ENCODE measurements around the gene ZNF326. TPM values are rescaled to one million over a fixed set of nuclear protein-coding genes. Genes with fewer than 3 reads are reported as not detected.

The ZNF326 gene
- total and polyA plus RNA-seq, 8 donors, result 12.7 to 96.4 (median 73.5) TPM

- intact Hi-C loops (cut with DNase I), result loop anchor here (5.0 to 10.0 kb wide), 3 partner anchors 181 to 354 kb away; partner anchors contain the start of gene LRRC8C (in 1 of the 2)
- H3K27ac ChIP-seq, result no peak overlapping the region
- no peaks in the 10 kb centered on the region for H3K9me3 ChIP-seq
- no peaks in the 10 kb centered on the region for H3K27me3 ChIP-seq
- peak; percentile 32 for ATAC-seq
- no peak for TF ChIP-seq CTCF (IDR thresholded peaks at IDR 0.05)
- DNase-seq, result no peak
- no peaks in the 10 kb centered on the region for H3K36me3 ChIP-seq
- H3K4me1 ChIP-seq, result no peaks in the 10 kb centered on the region
- no peak overlapping the region for H3K4me3 ChIP-seq
Measured at GRCh38 chr1:89986020-89986419, 8.9 kb upstream of the ZNF326 start.

- ATAC-seq (peak; percentile 99), DNase-seq (peak in 2 of 4 donors; percentile 55 to 82)
- no peaks in the 10 kb centered on the region for H3K4me1 ChIP-seq
- TF ChIP-seq CTCF (IDR thresholded peaks at IDR 0.05), result peak; percentile 81 to 85
- H3K36me3 ChIP-seq, result no peaks in the 10 kb centered on the region
- no peak overlapping the region for H3K27ac ChIP-seq
- no peaks in the 10 kb centered on the region for H3K27me3 ChIP-seq
- H3K9me3 ChIP-seq, result no peaks in the 10 kb centered on the region
- no peak overlapping the region for H3K4me3 ChIP-seq
- intact Hi-C loops (cut with DNase I), result loop anchor here (5.0 to 10.0 kb wide), 3 partner anchors 182 to 355 kb away; partner anchors contain the start of gene LRRC8C (in 1 of the 2)
Measured at GRCh38 chr1:89987159-89987819, 7.6 kb upstream of the ZNF326 start.

GRCh38 chr1:89989099-89989498 lies 5.8 kb upstream of the ZNF326 start:
- Histone ChIP-seq H3K36me3 (no peaks in the 10 kb centered on the region), H3K27me3 (no peaks in the 10 kb centered on the region), H3K9me3 (no peaks in the 10 kb centered on the region), H3K4me1 (no peaks in the 10 kb centered on the region), H3K27ac (no peak overlapping the region), H3K4me3 (no peak overlapping the region)
- DNase-seq (peak in 1 of 4 donors; percentile 61), ATAC-seq (no peak)
- intact Hi-C loops (cut with DNase I), result loop anchor here (5.0 to 10.0 kb wide), 3 partner anchors 184 to 357 kb away; partner anchors contain the start of gene LRRC8C (in 1 of the 2)
- TF ChIP-seq CTCF (IDR thresholded peaks at IDR 0.05), result no peak

- ATAC-seq (no peak), DNase-seq (no peak)
- H3K36me3 ChIP-seq, result no peaks in the 10 kb centered on the region
- intact Hi-C loops (cut with DNase I), result loop anchor here (5.0 to 10.0 kb wide), 3 partner anchors 185 to 357 kb away; partner anchors contain the start of gene LRRC8C (in 1 of the 2)
- H3K4me1 ChIP-seq, result no peaks in the 10 kb centered on the region
- no peak overlapping the region for H3K27ac ChIP-seq
- no peak overlapping the region for H3K4me3 ChIP-seq
- no peak for TF ChIP-seq CTCF (IDR thresholded peaks at IDR 0.05)
- no peaks in the 10 kb centered on the region for H3K9me3 ChIP-seq
- H3K27me3 ChIP-seq, result no peaks in the 10 kb centered on the region
Measured at GRCh38 chr1:89989799-89990198, 5.1 kb upstream of the ZNF326 start.

- ATAC-seq (no peak), DNase-seq (no peak)
- H3K27me3 ChIP-seq, result no peaks in the 10 kb centered on the region
- H3K4me1 ChIP-seq, result peaks cover 3 to 5% of the 10 kb centered on the region in 2 donors
- intact Hi-C loops (cut with DNase I), result no loop called here
- no peaks in the 10 kb centered on the region for H3K9me3 ChIP-seq
- H3K4me3 ChIP-seq, result no peak overlapping the region
- no peak overlapping the region for H3K27ac ChIP-seq
- no peak for TF ChIP-seq CTCF (IDR thresholded peaks at IDR 0.05)
- no peaks in the 10 kb centered on the region for H3K36me3 ChIP-seq
Measured at GRCh38 chr1:89990976-89991831, 3.7 kb upstream of the ZNF326 start.
